K562 (cell line): ENCODE results near the gene S100A2. TPM values are rescaled to one million over a fixed set of nuclear protein-coding genes. Genes with fewer than 3 reads are reported as not detected.

Experiments
- CTCF ChIP-seq, 3 experiments: IDR thresholded peaks in 2 of 3; conservative IDR thresholded peaks in 1 of 3; 2 replicates each; pipeline ENCODE4 v1.5.1; 2011 to 2012; ENCODE audit warnings: low read length in 3 of 3, mild to moderate bottlenecking in 3 of 3, control low read depth in 2 of 3, improper control_type of control experiment in 1 of 3, inconsistent platforms in 1 of 3, low read depth in 1 of 3, mixed read lengths in 1 of 3, moderate library complexity in 1 of 3; ENCODE audit not compliant: insufficient read depth in 2 of 3
- E4F1 ChIP-seq: fragments of 250-450 bp; sonication (Bioruptor Pico); IDR thresholded peaks from 2 replicates; pipeline ENCODE4 v1.5.0; 2021; ENCODE audit warnings: mild to moderate bottlenecking, borderline replicate concordance
- EGR1 ChIP-seq: fragments of 450-650 bp; conservative IDR thresholded peaks from 2 replicates; pipeline ENCODE4 v1.6.1; 2017; ENCODE audit warnings: mild to moderate bottlenecking
- HDAC8 ChIP-seq: fragments of 450-650 bp; IDR thresholded peaks from 2 replicates; pipeline ENCODE4 v1.6.1; 2016; ENCODE audit warnings: mild to moderate bottlenecking, missing genetic modification characterization, moderate library complexity, missing compliant biosample characterization
- JUN ChIP-seq, 2 experiments: sonication (generic) in 1 of 2; formaldehyde crosslinking in 1 of 2; IDR thresholded peaks; 2 replicates each; pipeline versions ENCODE4 v1.6.1 to v1.8.0; 2012 to 2022; ENCODE audit warnings: borderline replicate concordance in 2 of 2, mild to moderate bottlenecking in 2 of 2, improper control_type of control experiment in 1 of 2, low read depth in 1 of 2, low read length in 1 of 2, missing genetic modification reagents in 1 of 2
- NUFIP1 ChIP-seq: fragments of 450-650 bp; IDR thresholded peaks from 2 replicates; pipeline ENCODE4 v1.6.1; 2018; ENCODE audit not compliant: partially characterized antibody
- RERE ChIP-seq: sonication (generic); formaldehyde crosslinking; IDR thresholded peaks from 2 replicates; pipeline ENCODE4 v1.8.0; 2023; ENCODE audit warnings: missing genetic modification reagents, mild to moderate bottlenecking, borderline replicate concordance
- TAF7 ChIP-seq: fragments of 450-650 bp; IDR thresholded peaks from 2 replicates; pipeline ENCODE4 v1.6.1; 2016; ENCODE audit warnings: missing genetic modification characterization, missing compliant biosample characterization
- TCF7L2 ChIP-seq: fragments of 150-350 bp; IDR thresholded peaks from 2 replicates; pipeline ENCODE4 v1.6.1; 2016; ENCODE audit warnings: low read depth, mild to moderate bottlenecking, low read length, moderate library complexity
- XRCC4 ChIP-seq: IDR thresholded peaks from one replicate; pipeline ENCODE4 v1.6.1; 2011; ENCODE audit not compliant: insufficient read depth, insufficient read length; ENCODE audit errors: extremely low read depth
- ZNF263 ChIP-seq: sonication (generic); formaldehyde crosslinking; IDR thresholded peaks from 2 replicates; pipeline ENCODE4 v1.8.0; 2022; ENCODE audit warnings: mild to moderate bottlenecking, missing genetic modification reagents, borderline replicate concordance
- ZNF354B ChIP-seq: fragments of 250-450 bp; sonication (Bioruptor Pico); IDR thresholded peaks from 2 replicates; pipeline ENCODE4 v1.4.0; 2020
- ZNF764 ChIP-seq: fragments of 250-450 bp; sonication (Bioruptor Pico); IDR thresholded peaks from 2 replicates; pipeline ENCODE4 v1.4.0; 2020; ENCODE audit warnings: low read depth, mild to moderate bottlenecking, moderate library complexity
- polyA plus RNA-seq, 8 experiments: library from polyadenylated mRNA; depleted of rRNA in 4 of 8; stranded (reverse) in 5 of 8; unstranded in 3 of 8; fragments of >200 nt; fragmentation: Nextera tagmentation in 2 of 8; fragmentation: Illumina TruSeq in 1 of 8; extraction: Ambion mirVana in 2 of 8; extraction: Trizol in 1 of 8; gene quantifications; 2 replicates each; pipeline versions ENCODE4 v1.2.1 to v1.2.3, GENCODE V29; 2011 to 2014; ENCODE audit warnings: inconsistent platforms in 1 of 8, missing spikeins in 1 of 8
- total RNA-seq, 7 experiments: library from RNA; depleted of rRNA in 6 of 7; stranded (reverse); fragments of >200 nt in 6 of 7; fragmentation: Illumina TruSeq in 2 of 7; extraction: Trizol in 2 of 7; gene quantifications; 2 replicates each; pipeline versions ENCODE4 v1.2.1 to v1.2.3, GENCODE V29; 2011 to 2021; ENCODE audit warnings: low replicate concordance in 1 of 7

The S100A2 gene
- total and polyA plus RNA-seq, 9 of the 15 experiments (the other 6 are each of a cell fraction or from before 2014, with no cell fraction given), result 0.28 to 0.65 (median 0.44) TPM; not detected in 4

GRCh38 chr1:153566414-153567371, 1.0 kb upstream of the S100A2 start (continued):
- TF ChIP-seq RERE (CRISPR knock-in tag), result no peak
- TF ChIP-seq ZNF263 (CRISPR knock-in tag), result peak; percentile 74; the same call in 1 of the 2 replicates
- no peak for TF ChIP-seq ZNF764 (CRISPR knock-in tag)
- peak; percentile 99 for TF ChIP-seq JUN (IDR thresholded peaks at IDR 0.05; ENCODE audit: borderline replicate concordance, low read depth, low read length)
- TF ChIP-seq JUN (CRISPR knock-in tag; IDR thresholded peaks at IDR 0.05; ENCODE audit: borderline replicate concordance), result peak; percentile 95
- TF ChIP-seq CTCF (IDR thresholded peaks at IDR 0.05 in 2 of 3, conservative IDR thresholded peaks at IDR 0.05 in 1 of 3; ENCODE audit: insufficient read depth in 2 of 3, low read depth in 1 of 3, low read length in 3 of 3), result no peak
- TF ChIP-seq TCF7L2, result no peak
- no peak for TF ChIP-seq NUFIP1
- no peak for TF ChIP-seq ZNF354B (CRISPR knock-in tag)
- peak; percentile 58 for TF ChIP-seq EGR1
- no peak for TF ChIP-seq E4F1 (CRISPR knock-in tag)
- TF ChIP-seq HDAC8 (tag), result peak; percentile 79; the same call in 1 of the 2 replicates
- no peak for TF ChIP-seq TAF7 (tag)
- TF ChIP-seq XRCC4, result no peak
